Medulla oblongata (tissue), 1 donor: ENCODE data around the gene MEF2C.
A peak's percentile ranks its signal among the peaks of the same experiment; 100 is the strongest.

Experiments
- DNase-seq: peaks from one replicate; pipeline ENCODE4 v3.0.0-alpha.2; 2015; ENCODE audit errors: extremely low spot score

Gene MEF2C

DNA sequence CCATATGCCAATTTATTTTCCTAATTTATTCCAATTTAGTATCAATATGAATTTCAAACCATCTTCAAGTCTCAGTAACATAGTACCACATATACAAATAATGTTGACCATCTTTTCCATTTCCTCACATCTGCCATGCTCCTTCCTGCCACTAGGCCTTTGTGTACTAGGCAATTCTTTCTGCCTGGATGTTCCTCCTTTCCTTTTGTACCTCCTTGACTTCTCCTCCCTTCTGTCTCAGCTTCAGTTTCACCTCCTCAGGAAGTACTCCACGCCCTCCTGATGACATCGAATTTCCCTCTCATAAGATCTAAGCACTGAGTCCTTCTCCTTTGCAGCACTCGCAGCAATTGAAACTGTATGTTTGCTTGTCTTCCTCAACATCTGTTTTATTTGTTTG is 53.9 kb downstream of the MEF2C start:
- peak; percentile 65 for DNase-seq

DNA sequence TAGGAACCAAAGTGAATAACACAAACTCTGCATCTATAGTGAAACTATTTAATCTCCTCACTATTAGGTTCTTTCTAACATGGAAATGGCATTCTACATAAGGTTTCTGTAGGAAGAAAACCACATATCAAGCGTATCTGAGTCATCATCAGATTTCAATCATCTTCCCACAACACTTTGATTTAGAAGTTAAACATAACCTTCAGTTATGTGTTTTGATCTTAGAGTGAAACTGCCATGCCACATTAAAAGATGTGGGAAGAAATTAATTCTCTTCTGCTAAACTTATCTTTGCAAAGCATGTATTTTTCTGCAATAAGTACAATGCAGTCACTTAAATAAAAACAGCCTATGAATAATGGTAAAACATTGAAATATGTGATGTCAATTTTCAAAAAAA is 55.0 kb downstream of the MEF2C start:
- no peak for DNase-seq

DNA sequence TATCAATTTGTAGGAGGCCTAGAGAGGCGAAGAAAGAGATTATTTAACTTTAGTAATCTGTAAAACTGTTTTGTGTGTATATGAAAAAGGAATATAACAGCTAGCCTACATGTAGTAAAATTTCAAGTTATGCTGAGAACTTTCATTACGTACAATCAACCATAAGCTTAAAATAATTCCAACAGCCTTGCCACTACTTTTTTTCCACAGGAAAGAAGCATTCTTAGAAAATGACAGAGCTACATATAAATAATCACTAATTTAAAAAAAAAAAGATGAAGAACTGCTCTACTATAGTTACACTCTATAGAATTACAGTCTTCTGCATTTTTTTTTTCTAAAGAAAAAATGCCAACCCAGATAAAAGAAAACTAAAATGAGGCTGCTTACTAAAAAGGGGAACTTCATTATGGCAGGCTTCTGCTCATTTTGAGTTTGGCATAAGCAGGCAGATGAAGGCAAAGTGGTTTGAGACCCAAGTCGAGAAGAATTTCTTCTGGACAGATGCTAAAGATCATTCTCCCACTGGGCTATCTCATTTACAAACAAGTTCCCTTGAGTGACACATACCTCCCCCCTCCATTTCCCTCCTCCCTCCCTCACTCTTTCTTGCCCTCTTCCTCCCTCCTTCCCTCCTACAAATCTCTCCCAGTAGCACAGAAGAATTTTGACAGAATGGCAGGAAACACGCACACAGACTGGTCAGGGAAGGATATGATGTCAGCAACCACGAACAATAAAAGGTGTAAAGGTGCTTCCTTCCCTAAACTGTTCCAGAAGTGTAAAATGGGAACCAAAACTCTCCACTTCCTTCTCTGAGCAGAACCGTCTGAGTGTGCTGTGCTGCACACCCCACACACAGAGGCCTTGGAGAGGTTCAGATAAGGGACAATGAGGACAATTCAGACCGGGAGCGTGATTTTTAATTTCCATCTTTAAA is 56.1 kb downstream of the MEF2C start:
- peak; percentile 92 for DNase-seq

DNA sequence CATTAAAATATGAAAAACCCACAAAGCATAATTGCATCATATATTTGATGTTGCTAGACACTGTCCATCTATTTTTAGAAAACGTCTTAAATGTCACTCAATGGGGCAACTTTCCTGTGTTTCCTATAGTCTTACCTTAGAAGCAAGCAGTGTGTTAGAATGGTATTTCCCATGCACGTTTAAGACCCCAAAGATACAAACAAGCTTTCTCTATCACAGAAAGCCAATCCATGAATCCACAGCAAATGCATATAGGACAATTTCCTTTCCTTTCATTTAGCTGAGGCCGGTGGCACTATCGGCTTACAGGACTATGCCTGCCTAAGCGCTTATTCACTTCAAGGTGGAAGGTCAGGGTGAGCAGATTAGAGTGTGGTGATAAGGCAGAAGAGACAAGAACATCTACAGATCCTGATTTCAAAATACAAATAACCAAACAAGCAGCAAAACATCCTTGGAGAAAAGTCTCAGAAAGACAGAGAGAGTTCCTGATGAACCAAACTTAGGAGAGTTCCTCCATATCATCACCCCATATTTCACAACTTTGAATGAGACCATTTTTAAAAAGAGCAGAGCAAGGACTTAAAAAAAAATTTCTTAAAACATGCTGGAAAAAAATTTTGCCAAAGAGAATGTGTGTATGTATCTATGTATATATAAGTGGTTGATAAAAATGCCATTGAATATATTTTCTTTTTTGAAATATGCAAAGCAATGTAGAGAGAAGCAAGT is 57.2 kb downstream of the MEF2C start:
- no peak for DNase-seq

DNA sequence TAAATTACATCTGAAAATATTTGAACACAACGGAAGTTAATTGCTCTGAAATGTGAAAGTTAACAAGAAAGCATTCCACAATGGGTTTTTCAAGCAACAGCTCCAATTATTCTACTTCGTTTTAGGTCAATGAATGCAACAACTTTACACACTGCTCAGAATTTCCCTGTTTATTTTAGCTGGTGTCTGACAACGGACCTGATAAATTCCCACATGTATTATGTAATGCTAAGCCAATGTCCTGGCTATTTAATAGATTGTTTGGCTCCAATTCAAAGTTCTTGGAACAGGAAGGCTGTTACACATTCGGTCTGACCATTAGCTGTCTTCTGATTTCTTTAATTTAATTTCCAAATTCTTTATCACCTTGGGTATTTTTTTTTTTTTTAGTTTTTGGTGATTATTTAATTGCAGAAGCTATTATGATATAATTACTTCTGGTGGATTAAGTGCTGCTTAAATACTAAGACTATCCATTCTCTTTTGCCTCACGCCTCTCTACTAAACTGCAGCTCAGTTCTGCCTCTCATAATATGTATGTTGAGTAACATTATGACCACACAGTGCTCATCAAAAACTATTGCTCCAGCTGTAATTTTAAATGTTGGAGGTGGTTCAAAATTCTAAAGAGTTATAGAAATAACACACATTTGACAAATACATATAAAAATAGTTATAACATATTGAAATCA is 57.9 kb downstream of the MEF2C start:
- DNase-seq = peak; percentile 49

DNA sequence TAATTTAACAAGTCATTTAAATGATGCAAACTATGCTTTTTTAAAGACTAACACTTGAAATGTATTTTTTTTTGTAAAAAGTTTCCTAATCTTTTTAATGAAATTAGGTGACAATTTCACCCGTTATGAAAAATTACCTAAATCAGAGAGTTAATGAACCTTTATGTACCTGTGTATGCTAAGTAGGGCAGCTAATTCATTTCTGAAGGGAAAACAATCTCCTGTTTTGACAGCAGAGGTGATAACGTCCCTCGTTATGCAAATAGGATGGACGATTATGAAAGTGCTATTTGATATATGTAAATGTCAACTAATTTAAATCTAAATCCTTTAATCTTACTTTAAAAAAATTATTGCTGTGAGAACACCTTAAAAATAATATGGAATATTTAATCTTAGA is 58.8 kb downstream of the MEF2C start:
- no peak for DNase-seq

DNA sequence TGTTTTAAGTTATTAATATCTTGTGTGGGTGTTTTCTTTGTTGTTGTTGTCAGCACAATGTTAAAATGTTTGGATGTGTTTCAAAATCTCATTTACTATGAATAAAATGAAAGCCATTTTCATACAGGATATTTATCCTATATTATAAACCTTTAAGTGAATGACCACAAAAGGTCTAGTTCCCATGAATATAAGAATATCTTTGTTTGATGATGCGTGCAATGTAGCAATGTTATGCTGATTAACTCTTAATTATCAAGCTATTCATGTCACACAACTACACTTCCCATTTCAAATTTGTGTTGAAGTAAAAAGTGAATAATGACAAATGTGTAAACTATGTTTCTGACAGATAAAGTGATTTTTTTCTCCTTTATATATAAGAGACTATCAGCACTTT is 59.8 kb downstream of the MEF2C start:
- no peak for DNase-seq

DNA sequence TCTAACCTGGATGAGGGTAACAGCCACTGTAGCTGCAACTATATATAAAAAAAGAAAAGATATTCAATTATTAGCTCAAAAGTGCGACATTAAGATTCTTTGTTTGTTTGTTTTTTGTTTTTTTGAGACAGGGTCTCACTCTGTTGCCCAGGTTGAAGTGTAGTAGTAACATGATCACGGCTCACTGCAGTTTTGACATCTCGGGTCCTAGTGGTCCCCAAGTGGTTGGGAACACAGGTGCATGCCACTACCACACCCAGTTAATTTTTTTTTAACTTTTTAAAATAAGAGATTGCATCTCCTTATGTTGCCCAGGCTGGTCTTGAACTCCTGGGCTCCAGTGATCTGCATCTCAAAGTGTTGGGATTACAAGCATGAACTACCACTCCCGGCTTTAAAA is 61.8 kb downstream of the MEF2C start:
- DNase-seq = no peak

DNA sequence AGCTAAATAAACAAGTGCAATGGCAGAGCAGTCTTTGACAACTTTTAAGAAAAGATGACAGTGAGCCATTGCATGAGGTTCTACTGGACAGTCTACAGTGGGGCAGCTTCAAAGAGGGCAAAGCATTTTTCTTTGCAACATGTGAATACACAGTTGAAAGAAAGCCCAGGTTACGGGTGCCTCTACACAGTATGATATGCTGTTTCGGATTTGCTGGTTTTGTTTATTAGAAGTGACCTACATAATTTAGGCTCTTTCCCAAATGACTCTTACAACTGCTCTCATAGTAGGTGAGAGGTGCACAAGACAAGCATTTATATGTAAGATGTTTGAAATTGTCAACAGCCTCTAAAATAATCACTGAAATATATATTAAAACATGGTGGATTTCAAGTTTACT is 62.4 kb downstream of the MEF2C start:
- DNase-seq = no peak

DNA sequence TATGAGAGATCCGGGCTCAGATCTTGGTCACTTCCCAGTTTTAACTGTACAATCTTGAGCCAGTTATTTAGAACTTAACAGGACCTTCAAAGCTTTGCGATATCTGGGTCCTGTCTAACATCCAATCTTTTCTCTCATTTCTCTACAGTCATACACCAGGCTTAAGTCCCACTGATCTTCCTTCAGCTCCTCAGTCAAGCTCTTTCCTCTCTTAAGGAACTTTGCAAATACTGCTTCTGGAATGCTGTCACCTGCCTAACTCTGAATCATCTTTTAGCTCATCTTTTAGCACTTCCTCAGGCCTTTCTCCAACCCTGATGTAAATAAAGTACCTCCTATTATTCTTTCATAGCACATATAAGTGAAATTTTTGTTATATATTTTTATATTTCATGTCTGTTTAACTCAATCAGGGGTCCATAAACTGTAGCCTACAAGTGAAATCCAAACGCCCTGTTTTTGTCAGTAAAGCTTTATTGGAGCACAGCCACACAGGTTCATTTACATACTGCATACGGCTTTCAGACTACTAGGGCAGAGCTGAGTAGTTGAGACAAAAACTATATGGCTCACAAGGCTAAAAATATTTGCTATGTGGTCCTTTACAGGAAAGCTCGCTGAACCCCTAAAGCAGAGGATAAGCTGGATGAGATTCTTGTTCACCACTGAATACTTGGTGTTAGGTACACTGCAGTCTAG is 63.5 kb downstream of the MEF2C start:
- no peak for DNase-seq

DNA sequence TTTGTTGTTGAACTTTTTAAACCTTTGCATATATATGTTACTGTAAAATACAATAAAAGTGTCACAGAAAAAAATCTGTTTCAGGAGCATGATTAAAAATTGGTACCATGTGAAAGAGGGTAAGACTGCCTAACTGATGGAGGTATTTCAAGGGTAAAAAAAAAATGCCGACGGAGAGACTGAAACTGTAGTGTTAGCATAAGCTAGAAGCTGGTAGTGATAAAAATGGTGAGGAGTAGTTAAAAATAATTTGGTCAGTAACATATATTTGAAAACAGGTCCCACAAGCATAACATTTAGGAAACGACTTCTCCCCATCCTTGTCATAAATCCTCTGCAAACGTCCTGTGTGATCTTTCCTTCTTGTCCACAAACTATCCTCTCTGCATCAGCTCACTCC is 64.7 kb downstream of the MEF2C start:
- no peak for DNase-seq

DNA sequence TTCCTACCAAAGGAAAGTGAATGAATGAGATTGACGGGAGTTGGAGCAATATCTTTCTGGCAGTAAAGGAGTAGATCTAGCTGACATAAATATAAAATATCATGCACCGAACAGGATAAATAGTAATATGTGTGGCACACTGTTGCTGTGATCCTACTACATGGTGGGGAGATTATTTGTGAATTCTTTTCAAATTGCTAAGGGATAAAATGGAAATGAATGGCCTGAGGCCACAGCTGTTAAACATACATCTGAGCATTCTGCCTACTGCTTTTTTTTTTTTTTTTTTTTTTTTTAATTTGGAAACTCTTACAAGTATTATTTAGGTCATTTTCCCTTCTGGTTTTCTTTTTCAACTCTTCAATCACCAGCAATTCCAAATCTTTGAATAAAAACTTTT is 66.8 kb downstream of the MEF2C start:
- DNase-seq = no peak

DNA sequence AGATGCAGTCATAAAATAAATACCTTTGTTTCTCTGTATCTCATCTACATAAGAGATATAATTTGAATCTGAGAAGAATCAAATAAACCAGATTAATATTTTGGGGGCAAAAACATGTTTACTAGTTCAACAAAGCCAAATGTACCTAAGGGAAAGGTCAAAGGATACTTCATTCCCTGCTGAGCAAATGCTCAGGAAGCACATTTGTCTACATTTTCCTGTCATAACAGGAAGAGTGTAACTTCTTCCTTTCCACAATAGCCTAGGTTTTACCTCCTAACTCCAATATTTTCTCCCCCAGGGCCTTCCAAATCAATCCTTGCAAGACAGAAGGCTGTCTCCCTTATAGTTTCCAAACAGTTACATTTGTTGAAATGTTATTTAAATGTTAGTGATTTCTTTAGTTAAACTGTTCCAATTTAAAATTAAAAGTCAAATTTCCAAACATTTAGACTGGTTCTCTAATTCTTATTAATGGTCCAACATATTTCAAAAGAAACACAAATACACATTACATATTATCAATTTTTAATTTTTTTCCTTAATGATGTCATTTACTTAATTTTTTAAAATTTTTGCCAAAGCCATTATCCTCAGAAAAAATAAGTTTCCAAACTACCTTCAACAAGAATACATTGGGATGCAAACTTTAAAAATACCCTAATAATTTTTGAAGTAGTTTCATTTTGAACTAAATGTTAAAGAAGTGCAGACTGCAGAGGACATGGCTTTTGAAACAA is 67.8 kb downstream of the MEF2C start:
- no peak for DNase-seq

DNA sequence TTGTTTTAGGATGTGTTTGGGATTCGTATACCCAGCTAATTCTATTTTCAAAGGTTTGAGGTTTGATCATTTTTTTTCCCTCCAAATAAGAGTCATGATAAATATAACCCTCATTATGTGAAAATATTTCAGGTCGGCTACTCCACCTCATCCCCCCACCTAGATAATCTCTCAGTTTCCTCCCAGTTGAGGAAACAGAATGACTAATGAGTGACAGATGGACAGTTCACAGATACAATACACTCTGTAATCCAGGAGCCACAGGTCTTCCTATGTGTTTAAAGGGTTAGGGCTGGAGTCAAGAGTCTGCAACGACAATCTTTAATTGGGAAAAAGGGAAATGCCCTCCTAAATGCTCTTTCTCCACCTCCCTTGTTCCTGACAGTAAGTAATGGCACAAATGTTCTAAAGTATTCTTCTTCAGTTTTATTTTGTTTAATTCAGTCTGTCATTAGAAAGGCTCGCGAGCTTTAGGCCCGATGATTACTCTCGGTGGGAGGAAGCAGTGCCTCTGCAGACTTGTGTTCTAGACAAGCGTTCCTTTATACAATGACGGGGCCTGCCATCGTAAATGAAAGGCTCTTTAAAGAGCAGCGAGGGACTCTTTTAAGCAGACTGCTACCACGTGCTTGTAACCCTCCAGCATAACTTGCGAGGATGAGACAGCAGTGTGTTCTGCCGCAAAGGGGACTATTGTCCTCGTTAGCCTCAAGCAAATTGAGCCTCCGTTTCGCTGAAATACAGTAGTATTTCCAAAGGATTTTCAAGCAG is 69.0 kb downstream of the MEF2C start:
- peak; percentile 60 for DNase-seq

DNA sequence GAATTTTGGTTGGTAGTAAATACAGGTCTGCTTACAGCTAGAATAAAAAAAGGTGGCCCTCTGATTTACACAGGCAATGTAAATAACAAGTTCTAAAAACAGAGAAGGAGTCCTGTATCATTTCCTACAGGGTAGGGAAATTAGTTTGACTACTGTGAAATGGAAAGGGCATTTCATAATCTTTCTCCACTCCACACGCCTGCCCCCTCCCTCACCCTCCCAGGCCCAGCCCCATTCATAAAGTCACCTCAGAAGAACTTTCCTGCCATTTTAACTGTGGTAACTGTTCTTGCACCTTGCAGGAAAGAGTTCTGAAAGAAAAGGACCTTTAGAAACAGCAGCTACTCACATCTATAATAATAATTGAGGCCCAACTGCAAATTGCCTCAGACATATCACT is 69.7 kb downstream of the MEF2C start:
- no peak for DNase-seq

DNA sequence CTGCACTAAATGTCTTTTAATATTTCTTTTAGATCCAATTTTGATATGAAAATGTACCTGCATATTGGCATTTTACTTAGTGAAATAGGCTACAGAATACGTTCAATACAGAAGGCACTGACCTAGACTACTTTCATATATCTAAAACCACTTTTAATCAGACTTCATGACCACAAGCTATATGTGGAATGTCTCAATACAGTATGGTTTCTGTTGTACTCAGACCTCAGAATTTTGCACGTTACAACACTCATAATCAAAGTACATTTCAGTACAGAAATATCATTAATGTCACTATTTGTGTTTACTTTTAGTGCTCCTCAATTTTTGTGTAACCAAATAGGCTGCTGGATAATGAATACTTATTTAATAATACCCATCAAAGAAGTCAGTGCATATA is 74.8 kb downstream of the MEF2C start:
- DNase-seq = no peak

DNA sequence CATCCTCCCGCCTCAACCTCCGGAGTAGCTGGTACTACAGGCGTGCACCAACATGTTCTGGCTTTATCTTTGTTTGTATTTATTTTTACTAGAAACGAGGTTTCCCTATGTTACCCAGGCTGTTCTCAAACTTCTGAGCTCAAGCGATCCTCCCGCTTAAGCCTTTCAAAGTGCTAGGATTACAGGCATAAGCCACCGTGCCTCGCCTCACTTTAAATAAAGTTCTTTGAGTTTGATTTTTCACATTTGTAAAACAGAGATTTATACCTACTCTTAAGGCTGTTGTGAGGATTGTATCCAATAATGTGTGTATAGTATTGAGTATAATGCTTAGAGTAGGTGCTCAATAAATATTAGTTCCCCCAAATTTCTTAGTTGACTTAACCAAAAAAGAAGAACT is 75.7 kb downstream of the MEF2C start:
- no peak for DNase-seq

DNA sequence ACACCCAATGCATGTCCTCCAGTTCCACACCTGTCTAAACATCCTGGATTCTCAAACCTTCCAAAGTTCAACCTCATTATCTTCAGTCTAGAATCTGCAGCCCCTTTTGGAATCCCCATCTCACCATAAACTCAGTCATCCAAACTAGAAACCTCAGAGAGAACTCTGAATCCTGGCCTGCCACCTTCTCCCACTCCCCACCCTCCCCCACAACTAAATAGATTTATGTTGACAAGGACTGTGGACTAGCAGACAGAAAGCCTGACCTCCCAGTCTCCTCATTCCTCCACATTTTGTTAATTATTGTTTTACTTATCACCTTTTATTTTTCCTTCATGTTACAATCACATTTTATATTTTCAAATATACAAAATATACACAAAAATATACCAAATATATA is 76.6 kb downstream of the MEF2C start:
- DNase-seq = no peak

DNA sequence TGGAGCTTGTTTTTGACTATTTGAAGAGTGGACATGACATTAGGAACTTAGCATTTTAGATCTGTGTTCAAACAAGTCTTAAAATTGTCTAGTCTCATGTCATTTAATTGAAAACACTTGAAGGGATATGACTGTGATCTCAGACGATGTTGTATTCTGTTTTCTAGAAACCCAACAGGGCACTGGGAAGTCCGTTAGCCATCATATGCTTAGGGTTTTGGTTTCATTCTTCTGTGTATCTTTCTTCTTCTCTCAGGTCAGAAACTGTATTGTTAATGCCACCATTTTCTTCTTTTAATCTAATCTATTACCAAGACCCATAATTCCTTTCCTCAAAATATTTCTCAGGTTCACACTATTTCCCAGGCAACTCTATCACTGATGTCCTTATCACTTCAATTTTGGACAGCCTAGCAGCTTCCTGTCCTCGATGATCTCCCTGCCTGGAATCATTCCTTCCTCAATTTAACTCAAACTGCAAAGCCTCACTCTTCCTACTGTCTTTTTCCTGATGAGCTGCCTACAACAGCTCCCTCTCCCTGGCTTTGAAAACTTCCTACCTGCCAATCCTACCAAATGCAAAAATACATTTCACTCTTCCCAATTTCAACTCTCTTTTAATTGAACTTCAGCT is 77.7 kb downstream of the MEF2C start:
- no peak for DNase-seq

DNA sequence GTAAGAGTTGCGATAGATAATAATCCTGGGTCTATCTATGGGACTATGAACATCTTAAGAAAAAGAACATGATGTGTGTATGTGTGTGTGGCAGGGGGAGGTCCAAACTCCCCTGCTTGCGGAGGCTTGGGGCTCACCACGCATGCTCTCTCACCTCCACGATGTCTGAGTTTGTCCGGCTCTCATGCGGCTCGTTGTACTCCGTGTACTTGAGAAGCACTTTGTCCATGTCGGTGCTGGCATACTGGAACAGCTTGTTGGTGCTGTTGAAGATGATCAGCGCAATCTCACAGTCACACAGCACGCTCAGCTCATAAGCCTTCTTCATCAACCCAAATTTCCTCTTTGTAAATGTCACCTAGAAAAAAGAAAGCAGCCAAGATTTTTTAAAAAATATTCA is 78.5 kb downstream of the MEF2C start:
- DNase-seq = no peak
